Activated CD4-positive, alpha-beta T cell treated with anti-CD3 and anti-CD28 coated beads for 36 hours (primary cell): Measurements from ENCODE around the gene SERTAD2. TPM values are rescaled to one million over a fixed set of nuclear protein-coding genes. Genes with fewer than 3 reads are reported as not detected.

Source experiments
- ATAC-seq: fragments of 200-7000 bp; cut with Tn5 transposase; one replicate; pipeline ENCODE4 v1.10.0; 2021; ENCODE audit warnings: mild to moderate bottlenecking, moderate library complexity
- CTCF ChIA-PET: fragments of 350-600 bp; sonication (Branson Sonifier 250); formaldehyde crosslinking; loops from one replicate; lab custom pipeline; 2021; ENCODE audit warnings: antibody characterized with exemption; lab: Charles Lee
- POLR2A ChIA-PET: fragments of 350-600 bp; sonication (Branson Sonifier 250); formaldehyde crosslinking; loops from one replicate; lab custom pipeline; 2021; ENCODE audit warnings: antibody characterized with exemption, inconsistent platforms; lab: Charles Lee
- DNase-seq: peaks from one replicate; pipeline ENCODE4 v3.0.0-alpha.2; 2020
- H3K27ac Mint-ChIP-seq: one replicate; pipeline ENCODE4 v1.8.0; 2021; ENCODE audit warnings: mixed read lengths
- H3K27me3 Mint-ChIP-seq: one replicate; pipeline ENCODE4 v1.8.0; 2021; ENCODE audit warnings: mixed read lengths
- H3K36me3 Mint-ChIP-seq: one replicate; pipeline ENCODE4 v1.8.0; 2021; ENCODE audit warnings: low read depth, mixed read lengths
- H3K4me1 Mint-ChIP-seq: one replicate; pipeline ENCODE4 v1.8.0; 2021; ENCODE audit warnings: mixed read lengths
- H3K4me3 Mint-ChIP-seq: one replicate; pipeline ENCODE4 v1.8.0; 2021; ENCODE audit warnings: mild to moderate bottlenecking, moderate library complexity, mixed read lengths
- H3K9me3 Mint-ChIP-seq: one replicate; pipeline ENCODE4 v1.8.0; 2021; ENCODE audit warnings: low read depth, mixed read lengths
- intact Hi-C, 2 experiments: fragments of 100-400 bp; cut with DNase I in 1 of 2; cut with micrococcal nuclease in 1 of 2; formaldehyde crosslinking; loops; one replicate each; pipeline versions ENCODE4 v1.14.2 to v1.15.1; 2022 to 2024; cut with DNase I, micrococcal nuclease
- total RNA-seq, 2 experiments: library from RNA; stranded (reverse); gene quantifications; one replicate each; pipeline ENCODE4 v1.2.3, GENCODE V29; 2021

SERTAD2 gene
- total RNA-seq, 2 experiments from 2014 or later = 14.5 to 14.9 TPM

DNA sequence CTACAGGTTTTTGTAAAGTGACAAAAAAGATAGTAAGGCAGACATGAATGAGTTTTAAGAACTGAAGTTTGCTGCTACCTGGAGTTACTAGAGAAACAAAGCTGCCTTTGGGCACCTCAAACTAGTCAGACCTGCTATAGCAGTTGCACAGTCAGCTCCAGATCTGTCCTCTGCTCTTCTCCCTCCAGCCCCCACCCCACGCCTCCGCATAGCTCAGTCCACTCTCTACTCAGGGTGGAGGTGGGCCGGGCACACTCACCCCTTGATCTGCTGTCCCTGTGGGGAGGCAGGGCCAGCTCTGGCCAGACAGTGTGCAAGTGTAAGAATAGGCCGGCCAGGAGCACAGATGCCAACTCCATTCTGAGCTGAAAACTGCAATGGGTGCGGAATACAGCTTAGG, 4.1 kb downstream of the SERTAD2 start:
- no peaks in the 10 kb centered on the region for H3K9me3 Mint-ChIP-seq
- ChIA-PET POLR2A (interaction anchor here (0.6 to 1.3 kb wide), 2 partner anchors 67 to 125 kb away, joined by 4 read pairs; partner anchors contain the start of gene AFTPH), CTCF (interaction anchor here (0.7 to 4.0 kb wide), 18 partner anchors 9 to 319 kb away, joined by 3 to 19 read pairs (median 4); no protein-coding TSS in a partner anchor)
- intact Hi-C loops = loop anchor here (5.0 kb wide), 5 partner anchors 62 to 507 kb away; partner anchors contain the start of genes CEP68 (in 1 of the 2) and PELI1 (in 1 of the 2)
- H3K27ac Mint-ChIP-seq = peak overlapping the region; percentile 39
- H3K27me3 Mint-ChIP-seq = no peaks in the 10 kb centered on the region
- ATAC-seq (no peak), DNase-seq (no peak)
- H3K36me3 Mint-ChIP-seq = peaks cover 3% of the 10 kb centered on the region
- H3K4me3 Mint-ChIP-seq = no peak overlapping the region
- H3K4me1 Mint-ChIP-seq = peaks cover 68% of the 10 kb centered on the region

DNA sequence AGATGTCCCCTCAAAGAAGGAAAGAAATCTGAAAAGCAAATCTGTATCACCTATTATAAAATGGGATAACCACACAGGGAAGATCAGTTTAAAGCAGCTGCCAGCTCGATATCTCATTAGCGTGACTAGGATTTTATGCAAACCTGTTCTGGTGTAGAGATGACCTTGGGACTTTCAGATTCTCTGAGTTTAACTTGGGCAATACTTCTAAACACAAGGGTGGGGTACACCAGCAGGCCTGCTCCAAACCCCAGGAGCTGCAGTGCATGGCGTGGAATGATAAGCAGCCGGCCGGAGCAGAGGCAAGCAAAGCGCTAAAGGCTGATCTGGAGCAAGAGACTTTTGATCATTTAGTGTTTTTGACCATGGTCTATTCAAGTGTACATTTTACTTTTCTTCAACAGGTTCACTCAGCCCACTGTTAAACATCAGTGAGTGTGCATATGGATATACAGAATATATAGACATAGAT, 4.7 kb downstream of the SERTAD2 start:
- DNase-seq (no peak), ATAC-seq (no peak)
- Mint-ChIP-seq H3K9me3 (no peaks in the 10 kb centered on the region), H3K27ac (peak overlapping the region; percentile 16), H3K27me3 (no peaks in the 10 kb centered on the region), H3K4me1 (peaks cover 72% of the 10 kb centered on the region), H3K4me3 (no peak overlapping the region), H3K36me3 (peaks cover 3% of the 10 kb centered on the region)
- ChIA-PET POLR2A (interaction anchor here (1.3 kb wide), 1 partner anchor 125 kb away, joined by 4 read pairs; the partner anchor contains the start of gene AFTPH), CTCF (interaction anchor here (0.6 to 4.0 kb wide), 19 partner anchors 9 to 319 kb away, joined by 3 to 16 read pairs (median 4); no protein-coding TSS in a partner anchor)
- intact Hi-C loops = loop anchor here (5.0 kb wide), 3 partner anchors 62 to 322 kb away; no protein-coding TSS in a partner anchor

DNA sequence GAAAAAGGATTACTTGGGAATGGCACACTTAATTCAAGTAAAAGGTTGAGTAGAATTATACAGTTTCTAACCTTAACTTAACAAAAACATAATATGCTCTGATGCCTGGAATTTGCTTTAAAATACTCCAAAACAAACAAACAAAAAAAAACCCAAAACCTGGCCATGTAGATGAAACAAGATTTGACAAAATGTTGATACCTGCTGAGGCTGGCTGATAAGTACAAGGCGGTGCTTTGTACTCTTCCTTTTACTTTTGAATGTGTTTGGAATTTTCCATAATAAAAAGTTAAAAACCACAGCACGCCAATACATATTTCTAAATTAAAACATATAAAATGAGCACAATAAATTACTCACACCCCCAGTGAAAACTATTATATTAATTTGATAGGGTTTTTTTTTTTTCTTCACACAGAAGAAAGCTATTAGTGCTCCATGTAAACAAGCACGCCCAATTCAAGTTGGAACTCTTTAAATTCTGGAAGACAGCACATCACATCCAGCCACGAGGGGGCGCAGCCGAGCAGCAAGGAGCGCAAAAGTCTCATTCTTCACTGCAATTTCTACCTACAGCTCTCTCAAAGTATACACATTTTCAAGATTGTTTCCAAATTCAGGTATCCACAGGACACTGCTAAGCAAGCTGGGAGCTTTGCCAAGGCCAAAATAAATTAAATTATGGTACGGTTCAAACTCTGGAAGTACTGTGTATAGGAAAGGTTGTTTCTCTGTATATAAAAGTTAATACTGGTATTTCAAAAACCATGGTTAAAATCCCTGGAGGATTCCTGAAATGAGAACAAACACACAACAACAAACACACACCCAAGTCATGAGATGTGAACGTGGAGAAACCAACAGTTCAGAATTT, 7.5 kb downstream of the SERTAD2 start:
- CTCF ChIA-PET = interaction anchor here (0.6 to 4.8 kb wide), 57 partner anchors 9 to 607 kb away, joined by 3 to 23 read pairs (median 5); partner anchors contain the start of gene CEP68
- POLR2A ChIA-PET = interaction anchor here (0.7 to 1.5 kb wide), 3 partner anchors 52 to 123 kb away, joined by 3 to 7 read pairs (median 4); no protein-coding TSS in a partner anchor
- intact Hi-C loops = loop anchor here (1.0 to 5.0 kb wide), 8 partner anchors 59 to 319 kb away; no protein-coding TSS in a partner anchor
- Mint-ChIP-seq H3K36me3 (no peaks in the 10 kb centered on the region), H3K9me3 (no peaks in the 10 kb centered on the region), H3K27ac (no peak overlapping the region), H3K4me1 (peaks cover 80% of the 10 kb centered on the region), H3K27me3 (no peaks in the 10 kb centered on the region), H3K4me3 (no peak overlapping the region)
- peak; percentile 92 for DNase-seq
- ATAC-seq = no peak

DNA sequence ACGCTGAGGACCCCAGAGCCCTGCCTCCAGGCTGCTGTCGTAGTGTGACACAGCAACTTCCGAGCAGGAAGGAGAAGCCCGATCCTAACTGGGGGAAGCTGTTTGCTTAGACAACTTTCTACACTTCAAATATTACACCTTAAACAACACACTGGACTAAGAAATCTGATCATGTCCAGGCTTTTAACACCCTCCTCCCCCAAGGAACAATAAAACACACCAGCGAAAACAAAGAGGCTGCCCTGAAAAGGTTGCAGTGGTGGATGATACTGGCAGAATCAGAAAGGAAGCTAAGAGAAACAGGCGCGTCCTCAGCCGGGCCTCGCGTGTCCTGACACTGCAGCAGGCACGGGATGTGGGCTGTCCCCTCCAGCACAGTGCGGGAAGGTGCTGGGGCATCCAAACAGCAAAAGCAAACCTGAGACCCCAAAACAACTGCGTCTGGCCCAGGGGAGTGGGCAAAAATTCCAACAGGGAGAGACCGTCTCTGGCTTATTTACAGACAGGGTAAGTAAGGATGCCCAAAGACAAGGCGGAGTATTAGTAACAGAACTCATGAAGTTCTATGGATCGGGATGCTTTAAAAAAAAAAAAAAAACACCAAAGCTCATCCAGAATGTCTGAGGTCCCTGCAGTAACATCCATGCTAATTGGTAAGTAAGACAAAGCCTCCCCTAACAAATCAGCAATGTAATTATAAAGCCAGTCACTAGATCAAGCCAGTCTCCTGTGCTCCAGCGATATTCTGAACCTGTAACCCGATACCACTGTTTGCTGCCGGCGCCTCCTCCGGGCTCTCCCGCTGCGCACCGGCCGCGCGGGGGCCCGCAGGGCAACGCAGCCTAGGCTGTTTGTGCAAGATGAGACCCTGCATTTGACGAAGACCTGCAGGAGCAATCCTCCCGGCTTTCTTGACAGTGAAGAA, 9.0 kb downstream of the SERTAD2 start:
- ChIA-PET POLR2A (interaction anchor here (0.8 to 1.5 kb wide), 5 partner anchors 9 to 122 kb away, joined by 3 to 7 read pairs (median 6); partner anchors contain the start of gene SERTAD2), CTCF (interaction anchor here (0.7 to 4.8 kb wide), 30 partner anchors 9 to 233 kb away, joined by 3 to 23 read pairs (median 6); partner anchors contain the start of genes AFTPH and SERTAD2)
- H3K27ac Mint-ChIP-seq = peak overlapping the region; percentile 94
- H3K36me3 Mint-ChIP-seq = no peaks in the 10 kb centered on the region
- DNase-seq (peak; percentile 72), ATAC-seq (peak; percentile 73)
- intact Hi-C loops = loop anchor here (2.0 to 5.0 kb wide), 6 partner anchors 54 to 317 kb away; partner anchors contain the start of gene AFTPH (in 1 of the 2)
- H3K4me3 Mint-ChIP-seq = peak overlapping the region; percentile 74
- no peaks in the 10 kb centered on the region for H3K27me3 Mint-ChIP-seq
- H3K4me1 Mint-ChIP-seq = peaks cover 82% of the 10 kb centered on the region
- H3K9me3 Mint-ChIP-seq = no peaks in the 10 kb centered on the region

DNA sequence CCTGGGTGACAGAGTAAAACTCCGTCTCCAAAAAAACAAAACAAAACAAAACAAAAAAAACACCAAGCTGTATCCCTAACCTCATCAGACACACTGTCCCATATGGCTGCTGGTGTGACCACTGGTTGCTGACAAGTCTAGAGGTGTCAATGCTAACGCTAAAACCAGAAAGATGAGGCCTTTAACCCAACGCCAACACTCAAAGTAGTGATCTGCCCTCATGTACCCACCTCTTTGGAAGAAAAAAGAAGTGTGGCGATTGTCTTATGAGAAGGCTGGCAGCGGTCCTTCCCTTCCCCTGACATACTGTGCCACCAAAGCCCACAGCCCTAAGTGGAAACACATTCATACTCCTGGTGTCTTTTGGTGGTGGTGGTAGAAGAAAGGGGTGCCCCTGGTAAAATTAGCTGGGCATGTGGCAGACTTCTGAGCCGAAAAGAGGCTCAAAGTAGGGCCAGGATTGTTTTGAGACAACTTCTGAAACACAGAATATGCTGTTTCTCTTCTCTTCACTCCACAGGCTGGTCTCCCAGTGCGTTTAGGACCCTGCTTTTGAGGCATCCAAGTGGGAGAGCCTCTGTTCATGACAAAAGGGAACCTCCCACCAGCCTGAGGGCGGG, 9.8 kb downstream of the SERTAD2 start:
- peaks cover 82% of the 10 kb centered on the region for H3K4me1 Mint-ChIP-seq
- no peaks in the 10 kb centered on the region for H3K27me3 Mint-ChIP-seq
- intact Hi-C loops = loop anchor here (1.0 to 2.0 kb wide), 4 partner anchors 9 to 119 kb away; partner anchors contain the start of genes AFTPH (in 1 of the 2) and SERTAD2 (in 1 of the 2)
- H3K36me3 Mint-ChIP-seq = no peaks in the 10 kb centered on the region
- peak; percentile 4 for ATAC-seq
- H3K27ac Mint-ChIP-seq = peak overlapping the region; percentile 94
- DNase-seq = no peak
- CTCF ChIA-PET = interaction anchor here (0.7 to 4.8 kb wide), 19 partner anchors 8 to 247 kb away, joined by 3 to 23 read pairs (median 7); partner anchors contain the start of genes AFTPH and SERTAD2
- POLR2A ChIA-PET = interaction anchor here (1.3 to 1.4 kb wide), 3 partner anchors 9 to 107 kb away, joined by 5 to 6 read pairs (median 6); partner anchors contain the start of gene SERTAD2
- no peaks in the 10 kb centered on the region for H3K9me3 Mint-ChIP-seq
- peak overlapping the region; percentile 74 for H3K4me3 Mint-ChIP-seq

DNA sequence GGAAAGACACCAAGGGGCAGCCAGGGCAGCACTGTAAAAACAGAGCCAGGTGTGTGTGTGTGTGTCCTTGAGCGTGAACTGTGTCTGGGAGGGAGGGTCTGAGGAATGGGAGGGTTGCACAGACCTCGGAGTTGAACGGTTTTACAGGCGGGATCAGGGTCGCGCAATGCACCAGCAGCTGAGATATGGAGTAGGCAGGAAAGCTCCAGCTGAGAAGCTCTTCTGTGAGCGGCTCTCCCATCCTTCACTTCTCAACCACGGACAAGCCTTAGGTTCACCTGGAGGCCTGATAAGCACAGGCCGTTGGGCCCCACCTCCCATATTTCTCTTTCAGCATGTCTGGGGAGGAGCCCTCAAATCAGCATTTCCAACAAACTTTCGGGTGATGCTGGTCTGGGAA, 12.1 kb downstream of the SERTAD2 start:
- peaks cover 6% of the 10 kb centered on the region for H3K36me3 Mint-ChIP-seq
- peaks cover 86% of the 10 kb centered on the region for H3K4me1 Mint-ChIP-seq
- H3K27me3 Mint-ChIP-seq = no peaks in the 10 kb centered on the region
- CTCF ChIA-PET = interaction anchor here (0.8 to 2.5 kb wide), 5 partner anchors 10 to 118 kb away, joined by 3 to 13 read pairs (median 6); partner anchors contain the start of gene SERTAD2
- H3K27ac Mint-ChIP-seq = peak overlapping the region; percentile 16
- H3K4me3 Mint-ChIP-seq = no peak overlapping the region
- DNase-seq = no peak
- POLR2A ChIA-PET = interaction anchor here (0.7 kb wide), 1 partner anchor 12 kb away, joined by 3 read pairs; the partner anchor contains the start of gene SERTAD2
- intact Hi-C loops = no loop called here
- ATAC-seq = no peak
- H3K9me3 Mint-ChIP-seq = no peaks in the 10 kb centered on the region

DNA sequence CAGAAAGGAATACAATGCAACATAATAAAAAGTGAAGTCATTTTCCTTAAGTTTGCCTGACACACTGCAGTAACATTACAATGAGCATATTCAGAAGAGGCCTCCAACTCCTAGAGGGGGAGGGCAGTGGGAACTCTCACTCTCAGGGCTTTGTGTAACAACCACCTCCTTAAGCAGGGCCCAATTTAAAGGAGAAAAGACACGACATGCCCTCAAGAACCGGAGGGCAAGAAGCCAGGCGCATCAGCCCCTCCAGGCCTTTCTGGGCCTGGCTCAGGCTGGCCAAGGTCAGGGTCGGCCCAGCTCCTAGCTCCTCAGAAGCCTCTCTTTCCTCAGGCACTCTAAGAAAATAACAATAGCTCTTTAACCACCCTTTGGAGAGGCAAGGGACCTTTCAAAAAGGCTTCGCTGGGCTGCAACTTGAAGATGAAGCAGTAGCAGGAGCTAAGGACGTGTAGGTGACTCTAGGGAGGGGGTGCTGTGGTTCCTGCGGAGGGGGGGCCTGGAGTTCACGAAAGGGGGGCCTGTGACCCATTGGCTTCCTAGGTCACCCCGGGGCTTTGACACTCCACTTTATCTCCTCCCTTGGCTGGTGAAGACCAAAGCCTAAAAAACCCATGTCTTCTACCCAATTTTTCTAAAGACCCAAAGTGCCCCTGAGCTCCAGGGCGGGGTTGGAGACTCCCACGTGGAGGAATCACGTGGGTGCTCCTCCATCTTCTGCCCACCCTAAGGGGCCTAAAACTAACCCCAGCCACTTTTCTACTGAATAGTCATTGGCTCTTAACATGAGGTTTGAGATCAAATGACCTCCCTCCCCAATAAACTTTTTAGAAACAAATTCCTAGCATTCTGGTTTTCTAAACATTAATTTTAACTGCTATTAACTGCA, 13.3 kb downstream of the SERTAD2 start:
- intact Hi-C loops = no loop called here
- Mint-ChIP-seq H3K4me3 (no peak overlapping the region), H3K27ac (no peak overlapping the region), H3K4me1 (peaks cover 88% of the 10 kb centered on the region), H3K9me3 (no peaks in the 10 kb centered on the region), H3K36me3 (peaks cover 18% of the 10 kb centered on the region), H3K27me3 (no peaks in the 10 kb centered on the region)
- DNase-seq = no peak
- CTCF ChIA-PET = interaction anchor here (0.6 to 3.2 kb wide), 8 partner anchors 8 to 314 kb away, joined by 3 to 19 read pairs (median 3); no protein-coding TSS in a partner anchor
- no peak for ATAC-seq
- POLR2A ChIA-PET = interaction anchor here (0.6 kb wide), 1 partner anchor 38 kb away, joined by 3 read pairs; no protein-coding TSS in a partner anchor

DNA sequence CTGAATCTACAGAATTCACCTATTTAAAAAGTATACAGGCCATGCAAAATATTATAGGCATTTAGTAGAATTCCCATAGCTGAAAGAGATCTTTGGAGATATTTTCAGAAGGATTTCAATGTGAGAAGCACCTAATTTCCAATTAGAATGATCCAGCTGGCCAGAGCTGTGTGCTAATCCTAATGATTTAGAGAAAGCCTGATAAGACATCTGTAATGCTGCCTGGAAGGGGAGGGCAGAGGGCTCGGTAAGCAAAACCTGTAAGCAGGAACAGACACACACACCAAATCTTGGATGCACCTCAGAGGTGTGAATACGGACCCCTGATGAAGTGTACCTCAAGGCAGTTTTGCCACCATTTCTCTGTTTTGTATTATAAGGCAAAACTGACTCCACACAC, 14.0 kb downstream of the SERTAD2 start:
- ChIA-PET CTCF (interaction anchor here (0.6 to 3.2 kb wide), 9 partner anchors 9 to 314 kb away, joined by 3 to 19 read pairs (median 3); no protein-coding TSS in a partner anchor), POLR2A (interaction anchor here (0.6 kb wide), 1 partner anchor 225 kb away, joined by 4 read pairs; no protein-coding TSS in a partner anchor)
- ATAC-seq = no peak
- H3K27ac Mint-ChIP-seq = no peak overlapping the region
- DNase-seq = no peak
- peaks cover 18% of the 10 kb centered on the region for H3K36me3 Mint-ChIP-seq
- no peak overlapping the region for H3K4me3 Mint-ChIP-seq
- no peaks in the 10 kb centered on the region for H3K9me3 Mint-ChIP-seq
- no peaks in the 10 kb centered on the region for H3K27me3 Mint-ChIP-seq
- intact Hi-C loops = no loop called here
- peaks cover 83% of the 10 kb centered on the region for H3K4me1 Mint-ChIP-seq
